Measurements from ENCODE around the gene CFAP20. TPM values are rescaled to one million over a fixed set of nuclear protein-coding genes. Genes with fewer than 3 reads are reported as not detected.

CFAP20 gene
- total RNA-seq, 1 experiment from 2014 or later, result 49.6 TPM

GRCh38 chr16:58157951-58158540 lies 28.9 kb upstream of the CFAP20 start:
- CTCF ChIA-PET, result interaction anchor here (0.6 kb wide), 1 partner anchor 61 kb away, joined by 3 read pairs; no protein-coding TSS in a partner anchor

GRCh38 chr16:58157239-58157638 lies 28.1 kb upstream of the CFAP20 start:
- TF ChIP-seq EZH2 (IDR thresholded peaks at IDR 0.05; ENCODE audit: low read depth) (no peak), CTCF (conservative IDR thresholded peaks at IDR 0.05) (no peak)
- DNase-seq, result no peak
- H3K9me3 ChIP-seq (ENCODE audit: insufficient read depth, low read depth), result no peaks in the 10 kb centered on the region
- ChIA-PET POLR2A (ENCODE audit: unreplicated experiment) (no interaction called here), CTCF (no interaction called here)
- H3K4me2 ChIP-seq, result no peak overlapping the region
- H3K36me3 ChIP-seq (ENCODE audit: low read depth), result peaks cover 14% of the 10 kb centered on the region
- no peaks in the 10 kb centered on the region for H3K79me2 ChIP-seq (ENCODE audit: low read depth)
- H3K27ac ChIP-seq, result no peak overlapping the region
- H3K27me3 ChIP-seq (ENCODE audit: insufficient read depth, low read depth), result no peaks in the 10 kb centered on the region
- no peaks in the 10 kb centered on the region for H4K20me1 ChIP-seq (ENCODE audit: insufficient read depth)
- no peaks in the 10 kb centered on the region for H3K9me2 ChIP-seq (ENCODE audit: insufficient read depth)
- no peaks in the 10 kb centered on the region for H3K4me1 ChIP-seq (replicated peaks; ENCODE audit: insufficient read depth)
- BruUV-seq (replicated peaks), result no TSS peak
- intact Hi-C loops (cut with micrococcal nuclease; ENCODE audit: unreplicated experiment), result no loop called here
- H3K4me3 ChIP-seq, result no peak overlapping the region
- no peak overlapping the region for H2AFZ ChIP-seq
- peaks cover 11% of the 10 kb centered on the region; the same call in 1 of the 2 replicates for H3F3A ChIP-seq (ENCODE audit: insufficient read depth, low read depth)

More at GRCh38 chr16:58157951-58158540, 28.9 kb upstream of the CFAP20 start:
- no peaks in the 10 kb centered on the region for H3K9me3 ChIP-seq (ENCODE audit: insufficient read depth, low read depth)
- DNase-seq, result no peak
- no peak overlapping the region for H3K4me3 ChIP-seq
- H3F3A ChIP-seq (ENCODE audit: insufficient read depth, low read depth), result peaks cover 11% of the 10 kb centered on the region; the same call in 1 of the 2 replicates
- TF ChIP-seq EZH2 (IDR thresholded peaks at IDR 0.05; ENCODE audit: low read depth), result no peak
- TF ChIP-seq CTCF (conservative IDR thresholded peaks at IDR 0.05), result no peak
- H3K79me2 ChIP-seq (ENCODE audit: low read depth), result no peaks in the 10 kb centered on the region
- H3K4me2 ChIP-seq, result no peak overlapping the region
- BruUV-seq (replicated peaks), result no TSS peak
- no peaks in the 10 kb centered on the region for H3K27me3 ChIP-seq (ENCODE audit: insufficient read depth, low read depth)
- no peak overlapping the region for H3K27ac ChIP-seq
- H3K4me1 ChIP-seq (replicated peaks; ENCODE audit: insufficient read depth), result no peaks in the 10 kb centered on the region
- intact Hi-C loops (cut with micrococcal nuclease; ENCODE audit: unreplicated experiment), result no loop called here
- no peaks in the 10 kb centered on the region for H3K9me2 ChIP-seq (ENCODE audit: insufficient read depth)
- peaks cover 16% of the 10 kb centered on the region for H3K36me3 ChIP-seq (ENCODE audit: low read depth)
- no peak overlapping the region for H2AFZ ChIP-seq
- POLR2A ChIA-PET (ENCODE audit: unreplicated experiment), result no interaction called here
- no peaks in the 10 kb centered on the region for H4K20me1 ChIP-seq (ENCODE audit: insufficient read depth)

DNA sequence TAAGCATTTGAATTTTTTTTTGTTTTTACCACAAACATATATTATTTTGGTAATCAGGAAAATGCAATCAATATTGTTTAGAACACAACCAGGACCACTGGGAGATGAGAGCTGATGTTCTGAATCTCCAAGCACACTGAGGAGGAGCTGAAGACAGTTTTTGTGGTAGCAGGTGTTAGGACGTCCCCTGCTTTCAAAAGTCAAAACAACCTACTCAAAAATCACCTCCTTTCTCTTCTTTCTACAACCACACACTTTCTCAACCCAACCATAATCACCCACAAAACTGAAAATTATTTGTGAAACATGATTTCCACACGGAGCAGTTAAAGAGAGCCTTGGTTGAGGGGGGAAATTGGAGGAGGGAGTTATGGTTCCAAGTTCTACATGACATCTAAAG lies 26.7 kb upstream of the CFAP20 start:
- no TSS peak for BruUV-seq (replicated peaks)
- H3F3A ChIP-seq (ENCODE audit: insufficient read depth, low read depth), result peaks cover 11% of the 10 kb centered on the region; the same call in 1 of the 2 replicates
- ChIA-PET POLR2A (ENCODE audit: unreplicated experiment) (no interaction called here), CTCF (no interaction called here)
- TF ChIP-seq EZH2 (IDR thresholded peaks at IDR 0.05; ENCODE audit: low read depth) (no peak), CTCF (conservative IDR thresholded peaks at IDR 0.05) (no peak)
- H3K9me2 ChIP-seq (ENCODE audit: insufficient read depth), result no peaks in the 10 kb centered on the region
- no peak overlapping the region for H2AFZ ChIP-seq
- H3K9me3 ChIP-seq (ENCODE audit: insufficient read depth, low read depth), result no peaks in the 10 kb centered on the region
- H4K20me1 ChIP-seq (ENCODE audit: insufficient read depth), result no peaks in the 10 kb centered on the region
- DNase-seq, result no peak
- H3K79me2 ChIP-seq (ENCODE audit: low read depth), result no peaks in the 10 kb centered on the region
- H3K4me3 ChIP-seq, result no peak overlapping the region
- no peaks in the 10 kb centered on the region for H3K4me1 ChIP-seq (replicated peaks; ENCODE audit: insufficient read depth)
- H3K36me3 ChIP-seq (ENCODE audit: low read depth), result peaks cover 3% of the 10 kb centered on the region; the same call in 1 of the 2 replicates
- H3K4me2 ChIP-seq, result no peak overlapping the region
- H3K27ac ChIP-seq, result no peak overlapping the region
- intact Hi-C loops (cut with micrococcal nuclease; ENCODE audit: unreplicated experiment), result no loop called here
- H3K27me3 ChIP-seq (ENCODE audit: insufficient read depth, low read depth), result no peaks in the 10 kb centered on the region

All from PC-9 (cell line).